CD8-positive, alpha-beta memory T cell (primary cell): ENCODE results near the gene ZSCAN21. TPM values are rescaled to one million over a fixed set of nuclear protein-coding genes. Genes with fewer than 3 reads are reported as not detected.
"Not testable (repeated sequence)": the region's sequence is repeated elsewhere in the genome, so short reads cannot be mapped to it uniquely, and the experiment has no call there.

Experiments used
- CTCF ChIA-PET: fragments of 350-600 bp; sonication (Branson Sonifier 250); formaldehyde crosslinking; loops from one replicate; lab custom pipeline; 2021; ENCODE audit warnings: antibody characterized with exemption; lab: Charles Lee
- POLR2A ChIA-PET: fragments of 350-600 bp; sonication (Branson Sonifier 250); formaldehyde crosslinking; loops from one replicate; lab custom pipeline; 2021; ENCODE audit warnings: antibody characterized with exemption; lab: Charles Lee
- DNase-seq, 5 donors: peaks; one replicate each; pipeline versions ENCODE4 v3.0.0 to v3.0.0-alpha.2; 2020 to 2022; ENCODE audit warnings: mixed read lengths in 1 of 5
- H3K27ac ChIP-seq: one replicate; pipeline ENCODE4 v1.7.0; 2013; ENCODE audit warnings: low read depth, mild to moderate bottlenecking, low read length, moderate library complexity
- H3K27me3 ChIP-seq: 2 replicates; pipeline ENCODE4 v1.7.0; 2013; ENCODE audit warnings: low read length, mild to moderate bottlenecking; ENCODE audit not compliant: insufficient read depth, poor library complexity, severe bottlenecking
- H3K36me3 ChIP-seq: 2 replicates; pipeline ENCODE4 v1.7.0; 2013; ENCODE audit warnings: mild to moderate bottlenecking, low read length, moderate library complexity; ENCODE audit not compliant: insufficient read depth
- H3K4me1 ChIP-seq: 2 replicates; pipeline ENCODE4 v1.7.0; 2013; ENCODE audit warnings: mild to moderate bottlenecking, low read length, moderate library complexity; ENCODE audit not compliant: insufficient read depth
- H3K4me3 ChIP-seq: 2 replicates; pipeline ENCODE4 v1.7.0; 2013; ENCODE audit warnings: mild to moderate bottlenecking, low read length
- H3K9me3 ChIP-seq: 2 replicates; pipeline ENCODE4 v1.7.0; 2013; ENCODE audit warnings: mild to moderate bottlenecking, low read length
- H3K27ac Mint-ChIP-seq, 8 donors: one replicate each; pipeline ENCODE4 v1.8.0; 2020 to 2021; ENCODE audit warnings: mixed read lengths in 8 of 8, mild to moderate bottlenecking in 6 of 8, inconsistent platforms in 3 of 8, moderate library complexity in 3 of 8
- H3K27me3 Mint-ChIP-seq, 2 donors: one replicate each; pipeline ENCODE4 v1.8.0; 2020 to 2021; ENCODE audit warnings: mixed read lengths in 2 of 2, mild to moderate bottlenecking in 1 of 2, moderate library complexity in 1 of 2
- H3K36me3 Mint-ChIP-seq, 3 donors: one replicate each; pipeline ENCODE4 v1.8.0; 2020 to 2021; ENCODE audit warnings: mixed read lengths in 3 of 3, inconsistent platforms in 1 of 3, mild to moderate bottlenecking in 1 of 3
- H3K4me1 Mint-ChIP-seq, 3 donors: one replicate each; pipeline ENCODE4 v1.8.0; 2020 to 2021; ENCODE audit warnings: mixed read lengths in 3 of 3, inconsistent platforms in 1 of 3, mild to moderate bottlenecking in 1 of 3
- H3K4me3 Mint-ChIP-seq, 7 donors: one replicate each; pipeline ENCODE4 v1.8.0; 2020 to 2021; ENCODE audit warnings: mixed read lengths in 7 of 7, mild to moderate bottlenecking in 6 of 7, moderate library complexity in 4 of 7, inconsistent platforms in 2 of 7
- H3K9me3 Mint-ChIP-seq, 5 donors: one replicate each; pipeline ENCODE4 v1.8.0; 2020 to 2022; ENCODE audit warnings: mixed read lengths in 5 of 5, mild to moderate bottlenecking in 3 of 5, moderate library complexity in 2 of 5, inconsistent platforms in 1 of 5
- polyA plus RNA-seq: library from polyadenylated mRNA; unstranded; fragments of 300-500 nt; fragmentation: Illumina TruSeq; gene quantifications from one replicate; pipeline ENCODE4 v1.2.3, GENCODE V29; 2021
- total RNA-seq, 2 experiments: library from RNA; stranded (reverse); gene quantifications; one replicate each; pipeline ENCODE4 v1.2.3, GENCODE V29; 2021

ZSCAN21 gene
- total and polyA plus RNA-seq, 3 experiments from 2014 or later, result 8.2 to 11.3 (median 10.7) TPM

DNA sequence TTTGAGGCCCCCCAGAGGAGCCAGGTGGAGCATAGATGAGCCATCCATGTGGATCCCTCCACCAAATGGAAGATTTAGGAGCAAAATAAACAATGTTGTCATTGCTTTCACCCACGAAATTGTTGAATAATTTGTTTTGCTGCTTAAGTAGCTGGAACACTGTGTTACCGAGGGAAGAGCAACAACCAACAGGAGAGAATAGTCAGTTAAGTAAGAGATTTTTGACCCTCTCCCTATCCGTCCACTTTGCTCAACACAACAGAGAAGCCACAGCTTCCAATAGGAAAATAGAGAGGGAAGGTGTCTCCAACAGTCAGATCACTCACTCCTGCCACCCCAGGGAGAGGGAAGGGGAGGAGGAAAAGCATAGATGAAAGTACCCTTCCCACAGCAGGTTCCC is 38.1 kb upstream of the ZSCAN21 start:
- POLR2A ChIA-PET, result interaction anchor here (1.0 kb wide), 1 partner anchor 12 kb away, joined by 3 read pairs; no protein-coding TSS in a partner anchor
- Mint-ChIP-seq H3K4me1 (peaks cover 11 to 17% (median 16%) of the 10 kb centered on the region in 3 donors), H3K36me3 (peaks cover 0 to 8% (median 0%) of the 10 kb centered on the region in 3 donors)

GRCh38 chr7:100012385-100013327 is 36.9 kb upstream of the ZSCAN21 start:
- Mint-ChIP-seq H3K36me3 (peaks cover 0 to 12% (median 0%) of the 10 kb centered on the region in 3 donors), H3K4me1 (peaks cover 19 to 26% (median 25%) of the 10 kb centered on the region in 3 donors), H3K4me3 (peak overlapping the region in 2 of 7 donors; percentile 54 to 65), H3K27ac (peak overlapping the region in 1 of 8 donors; percentile 65)
- peaks cover 19% of the 10 kb centered on the region for H3K4me1 ChIP-seq
- H3K9me3 ChIP-seq, H3K9me3 Mint-ChIP-seq, H3K27me3 ChIP-seq, H3K4me3 ChIP-seq, CTCF ChIA-PET, DNase-seq, H3K27me3 Mint-ChIP-seq, H3K36me3 ChIP-seq, H3K27ac ChIP-seq: not testable (repeated sequence)
- POLR2A ChIA-PET, result interaction anchor here (0.9 to 1.0 kb wide), 2 partner anchors 13 to 37 kb away, joined by 3 read pairs; partner anchors contain the start of gene ZSCAN21

More for the DNA sequence above, 38.1 kb upstream of the ZSCAN21 start:
- Mint-ChIP-seq H3K27me3 (peaks cover 6 to 12% of the 10 kb centered on the region in 2 donors), H3K27ac (peak overlapping the region in 1 of 8 donors; percentile 1), H3K9me3 (no peaks in the 10 kb centered on the region), H3K4me3 (peak overlapping the region in 1 of 7 donors; percentile 31)
- CTCF ChIA-PET, result no interaction called here
- H3K27ac ChIP-seq, result no peak overlapping the region
- no peaks in the 10 kb centered on the region for H3K27me3 ChIP-seq
- H3K36me3 ChIP-seq, result no peaks in the 10 kb centered on the region
- no peak overlapping the region for H3K4me3 ChIP-seq
- DNase-seq, result no peak
- peaks cover 13% of the 10 kb centered on the region for H3K4me1 ChIP-seq
- no peaks in the 10 kb centered on the region for H3K9me3 ChIP-seq

DNA sequence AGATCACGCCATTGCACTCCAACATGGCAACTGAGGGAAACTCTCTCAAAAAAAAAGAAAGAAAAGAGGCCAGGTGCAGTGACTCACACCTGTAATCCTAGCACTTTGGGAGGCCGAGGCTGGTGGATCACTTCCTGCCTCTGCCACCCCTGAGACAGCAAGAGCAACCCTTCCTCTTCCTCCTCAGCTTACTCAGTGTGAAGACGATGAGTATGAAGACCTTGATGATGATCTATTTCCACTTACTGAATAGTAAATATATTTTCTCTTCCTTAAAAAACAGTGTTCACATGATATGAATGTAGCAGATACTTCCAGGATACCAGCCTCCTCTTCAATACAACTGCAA is 36.3 kb upstream of the ZSCAN21 start:
- Mint-ChIP-seq H3K9me3 (no peaks in the 10 kb centered on the region), H3K27ac (peak overlapping the region in 1 of 8 donors; percentile 73), H3K27me3 (peaks cover 4% of the 10 kb centered on the region in 2 donors), H3K4me3 (peak overlapping the region in 2 of 7 donors; percentile 54 to 65), H3K4me1 (peaks cover 22 to 33% (median 32%) of the 10 kb centered on the region in 3 donors), H3K36me3 (peaks cover 0 to 15% (median 0%) of the 10 kb centered on the region in 3 donors)
- Histone ChIP-seq H3K4me1 (peaks cover 19% of the 10 kb centered on the region), H3K4me3 (no peak overlapping the region), H3K27me3 (no peaks in the 10 kb centered on the region), H3K36me3 (no peaks in the 10 kb centered on the region), H3K9me3 (no peaks in the 10 kb centered on the region), H3K27ac (no peak overlapping the region)
- no peak for DNase-seq
- CTCF ChIA-PET, result no interaction called here
- POLR2A ChIA-PET, result interaction anchor here (0.9 kb wide), 1 partner anchor 36 kb away, joined by 3 read pairs; the partner anchor contains the start of gene ZSCAN21

GRCh38 chr7:100015232-100016214 is 34.1 kb upstream of the ZSCAN21 start, which contains the start of gene ZKSCAN1:
Gene ZKSCAN1, plus strand, starts transcription at chr7:100015596. Its CDS starts 7,911 bp downstream, at chr7:100023507.
- Mint-ChIP-seq H3K4me3 (peak within 1 kb of the TSS; percentile 94 to 98 (median 96)), H3K27ac (peak within 1 kb of the TSS; percentile 93 to 99 (median 98)), H3K36me3 (peaks cover 0 to 28% (median 0%) of the 10 kb centered on the region in 3 donors), H3K4me1 (peaks cover 28 to 54% (median 53%) of the 10 kb centered on the region in 3 donors), H3K27me3 (peaks cover 0 to 4% of the 10 kb centered on the region in 2 donors), H3K9me3 (no peaks in the 10 kb centered on the region)
- no peaks in the 10 kb centered on the region for H3K36me3 ChIP-seq
- peaks cover 19% of the 10 kb centered on the region for H3K4me1 ChIP-seq
- no peaks in the 10 kb centered on the region for H3K9me3 ChIP-seq
- POLR2A ChIA-PET, result interaction anchor here (0.5 to 2.2 kb wide), 6 partner anchors 15 to 259 kb away, joined by 3 to 9 read pairs (median 5); partner anchors contain the start of genes AP4M1, MCM7 and TRIM4
- H3K4me3 ChIP-seq, result peak within 1 kb of the TSS; percentile 81
- DNase-seq, result peak; percentile 78 to 90 (median 81)
- H3K27me3 ChIP-seq, result no peaks in the 10 kb centered on the region
- H3K27ac ChIP-seq, result peak within 1 kb of the TSS; percentile 88
- CTCF ChIA-PET, result interaction anchor here (0.8 to 2.0 kb wide), 5 partner anchors 11 to 116 kb away, joined by 3 to 8 read pairs (median 3); partner anchors contain the start of gene TRIM4

DNA sequence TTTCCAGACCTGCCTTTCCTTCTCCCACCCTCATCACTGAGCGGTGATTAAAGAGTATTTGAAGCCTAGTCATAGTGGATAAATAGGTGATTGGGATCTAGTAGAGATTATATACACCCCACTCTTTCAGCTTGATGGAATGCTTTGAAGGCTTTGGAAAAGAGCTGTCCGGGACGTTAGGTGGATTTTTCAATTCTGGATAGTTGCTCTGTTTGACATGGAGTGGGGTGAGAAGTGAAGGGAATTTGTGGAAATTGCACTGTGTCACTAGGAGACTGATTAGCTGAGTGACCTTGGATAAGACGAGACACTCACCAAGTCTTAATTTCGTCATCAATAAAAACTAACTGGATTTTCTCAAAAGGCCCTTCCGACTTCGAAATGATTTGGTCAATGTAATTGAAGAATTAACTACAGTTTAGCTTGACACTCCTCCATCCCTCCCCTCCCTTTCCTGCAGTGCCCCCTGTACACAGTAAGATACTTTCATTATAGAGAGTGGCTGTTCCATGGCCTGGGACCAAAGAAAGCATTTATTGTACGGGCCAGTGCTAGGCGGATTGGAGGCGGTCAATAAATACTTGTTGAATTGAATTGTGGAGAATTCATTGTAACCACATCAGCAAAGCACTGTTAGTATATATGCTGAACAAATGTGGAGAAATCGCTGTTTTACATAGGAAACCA is 33.2 kb upstream of the ZSCAN21 start:
- peak overlapping the region; percentile 88 for H3K27ac ChIP-seq
- H3K27ac Mint-ChIP-seq, result peak overlapping the region; percentile 93 to 99 (median 98)
- H3K36me3 ChIP-seq, result no peaks in the 10 kb centered on the region
- peaks cover 0 to 30% (median 0%) of the 10 kb centered on the region in 3 donors for H3K36me3 Mint-ChIP-seq
- no peaks in the 10 kb centered on the region for H3K9me3 Mint-ChIP-seq
- H3K4me1 ChIP-seq, result peaks cover 19% of the 10 kb centered on the region
- peak overlapping the region; percentile 81 for H3K4me3 ChIP-seq
- DNase-seq, result no peak
- H3K27me3 ChIP-seq, result no peaks in the 10 kb centered on the region
- H3K4me1 Mint-ChIP-seq, result peaks cover 28 to 59% (median 59%) of the 10 kb centered on the region in 3 donors
- CTCF ChIA-PET, result interaction anchor here (0.8 to 2.0 kb wide), 5 partner anchors 19 to 115 kb away, joined by 3 to 8 read pairs (median 3); no protein-coding TSS in a partner anchor
- POLR2A ChIA-PET, result interaction anchor here (1.8 to 2.2 kb wide), 3 partner anchors 19 to 110 kb away, joined by 5 to 9 read pairs (median 8); partner anchors contain the start of genes MBLAC1 and TRIM4
- H3K9me3 ChIP-seq, result no peaks in the 10 kb centered on the region
- H3K27me3 Mint-ChIP-seq, result peaks cover 0 to 2% of the 10 kb centered on the region in 2 donors
- H3K4me3 Mint-ChIP-seq, result peak overlapping the region; percentile 94 to 98 (median 96)

- POLR2A ChIA-PET, result interaction anchor here (0.6 to 1.8 kb wide), 2 partner anchors 109 to 546 kb away, joined by 3 to 5 read pairs; partner anchors contain the start of gene MBLAC1
- Mint-ChIP-seq H3K27ac (peak overlapping the region in 7 of 8 donors; percentile 15 to 96 (median 47)), H3K27me3 (no peaks in the 10 kb centered on the region), H3K9me3 (no peaks in the 10 kb centered on the region), H3K36me3 (peaks cover 0 to 34% (median 0%) of the 10 kb centered on the region in 3 donors), H3K4me3 (peak overlapping the region in 5 of 7 donors; percentile 11 to 73 (median 41)), H3K4me1 (peaks cover 32 to 64% (median 62%) of the 10 kb centered on the region in 3 donors)
- H3K4me3 ChIP-seq, result no peak overlapping the region
- no peak for DNase-seq
- H3K4me1 ChIP-seq, result peaks cover 19% of the 10 kb centered on the region
- H3K27me3 ChIP-seq, result no peaks in the 10 kb centered on the region
- H3K27ac ChIP-seq, result no peak overlapping the region
- no peaks in the 10 kb centered on the region for H3K9me3 ChIP-seq
- CTCF ChIA-PET, result interaction anchor here (0.9 to 1.6 kb wide), 2 partner anchors 26 to 36 kb away, joined by 3 read pairs; no protein-coding TSS in a partner anchor
- H3K36me3 ChIP-seq, result no peaks in the 10 kb centered on the region
Observed at GRCh38 chr7:100017300-100017699, 32.3 kb upstream of the ZSCAN21 start.
